K562 (cell line): ENCODE results near the gene MRPL2. TPM values are rescaled to one million over a fixed set of nuclear protein-coding genes. Genes with fewer than 3 reads are reported as not detected.

Experiments
- CAMTA2 ChIP-seq: fragments of 250-450 bp; sonication (Bioruptor Pico); conservative IDR thresholded peaks from 2 replicates; pipeline ENCODE4 v1.5.1; 2022
- CHD4 ChIP-seq: fragments of 200-600 bp; sonication (generic); IDR thresholded peaks from 3 replicates; pipeline ENCODE4 v1.6.1; 2012; ENCODE audit warnings: low read depth, mild to moderate bottlenecking, mixed read lengths, low read length, inconsistent platforms; ENCODE audit not compliant: insufficient read depth, insufficient replicate concordance, poor library complexity, severe bottlenecking
- ELF4 ChIP-seq: fragments of 450-650 bp; formaldehyde crosslinking; IDR thresholded peaks from 2 replicates; pipeline ENCODE4 v1.4.0; 2022; ENCODE audit warnings: missing genetic modification characterization
- FOS ChIP-seq: IDR thresholded peaks from 3 replicates; pipeline ENCODE4 v1.6.1; 2011; ENCODE audit not compliant: insufficient read length; ENCODE audit errors: extremely low read depth
- GTF2E2 ChIP-seq: fragments of 200-800 bp; sonication (Bioruptor generic); IDR thresholded peaks from 2 replicates; pipeline ENCODE4 v1.6.1; 2016; ENCODE audit warnings: missing genetic modification characterization, missing compliant biosample characterization
- HNRNPLL ChIP-seq: fragments of 200-400 bp; formaldehyde crosslinking; IDR thresholded peaks from 2 replicates; pipeline ENCODE4 v1.6.1; 2017; ENCODE audit warnings: low read length, low read depth, mild to moderate bottlenecking; ENCODE audit not compliant: poor library complexity, severe bottlenecking
- KAT7 ChIP-seq: sonication (generic); formaldehyde crosslinking; IDR thresholded peaks from 2 replicates; pipeline ENCODE4 v1.8.0; 2022; ENCODE audit warnings: missing genetic modification reagents, mild to moderate bottlenecking, borderline replicate concordance
- KLF10 ChIP-seq: fragments of 250-450 bp; sonication (Bioruptor Pico); IDR thresholded peaks from 2 replicates; pipeline ENCODE4 v1.6.1; 2021; ENCODE audit warnings: matching md5 sums
- MAFK ChIP-seq: IDR thresholded peaks from 2 replicates; pipeline ENCODE4 v1.6.1; 2011; ENCODE audit warnings: low read length, improper control_type of control experiment
- NFATC3 ChIP-seq: fragments of 450-650 bp; IDR thresholded peaks from 2 replicates; pipeline ENCODE4 v1.6.1; 2017; ENCODE audit warnings: mild to moderate bottlenecking
- PYGO2 ChIP-seq: fragments of 450-650 bp; IDR thresholded peaks from 2 replicates; pipeline ENCODE4 v1.6.1; 2016; ENCODE audit warnings: mild to moderate bottlenecking, missing genetic modification characterization, moderate library complexity, missing compliant biosample characterization
- SRF ChIP-seq, 2 experiments: fragments of 250-450, 450-650 bp in 1 of 2; sonication (Bioruptor Pico) in 1 of 2; sonication (generic) in 1 of 2; formaldehyde crosslinking; IDR thresholded peaks; 2 replicates each; pipeline versions ENCODE4 v1.5.0 to v1.5.1; 2020 to 2022; ENCODE audit warnings: mild to moderate bottlenecking in 1 of 2, missing genetic modification reagents in 1 of 2
- TEAD2 ChIP-seq: fragments of 450-650 bp; IDR thresholded peaks from 2 replicates; pipeline ENCODE4 v1.6.1; 2016; ENCODE audit warnings: missing genetic modification characterization, control low read depth, missing compliant biosample characterization
- ZNF143 ChIP-seq: sonication (generic); formaldehyde crosslinking; IDR thresholded peaks from 2 replicates; pipeline ENCODE4 v1.9.0; 2022; ENCODE audit warnings: mild to moderate bottlenecking, missing genetic modification reagents
- ZNF3 ChIP-seq: fragments of 250-450 bp; sonication (Bioruptor Pico); IDR thresholded peaks from 2 replicates; pipeline ENCODE4 v1.5.0; 2021; ENCODE audit warnings: mild to moderate bottlenecking, moderate library complexity
- ZNF699 ChIP-seq: fragments of 250-450 bp; sonication (Bioruptor Pico); IDR thresholded peaks from 2 replicates; pipeline ENCODE4 v1.8.0; 2021; ENCODE audit warnings: mild to moderate bottlenecking, moderate library complexity; ENCODE audit not compliant: insufficient replicate concordance
- ZNF75A ChIP-seq: fragments of 450-650 bp; formaldehyde crosslinking; IDR thresholded peaks from 2 replicates; pipeline ENCODE4 v1.4.0; 2020; ENCODE audit warnings: mild to moderate bottlenecking
- ZNF766 ChIP-seq: fragments of 200-800 bp; sonication (Bioruptor generic); conservative IDR thresholded peaks from 2 replicates; pipeline ENCODE4 v1.6.1; 2016; ENCODE audit warnings: missing genetic modification characterization, missing compliant biosample characterization
- polyA plus RNA-seq, 8 experiments: library from polyadenylated mRNA; depleted of rRNA in 4 of 8; stranded (reverse) in 5 of 8; unstranded in 3 of 8; fragments of >200 nt; fragmentation: Nextera tagmentation in 2 of 8; fragmentation: Illumina TruSeq in 1 of 8; extraction: Ambion mirVana in 2 of 8; extraction: Trizol in 1 of 8; gene quantifications; 2 replicates each; pipeline versions ENCODE4 v1.2.1 to v1.2.3, GENCODE V29; 2011 to 2014; ENCODE audit warnings: inconsistent platforms in 1 of 8, missing spikeins in 1 of 8
- total RNA-seq, 7 experiments: library from RNA; depleted of rRNA in 6 of 7; stranded (reverse); fragments of >200 nt in 6 of 7; fragmentation: Illumina TruSeq in 2 of 7; extraction: Trizol in 2 of 7; gene quantifications; 2 replicates each; pipeline versions ENCODE4 v1.2.1 to v1.2.3, GENCODE V29; 2011 to 2021; ENCODE audit warnings: low replicate concordance in 1 of 7
- TF ChIP-seq, protein P1 (sequence below): fragments of 450-650 bp; IDR thresholded peaks from 2 replicates; pipeline ENCODE4 v1.6.1; 2017; ENCODE audit warnings: antibody characterized with exemption, mild to moderate bottlenecking
- TF ChIP-seq, protein P2 (sequence below): fragments of 450-650 bp; formaldehyde crosslinking; IDR thresholded peaks from 2 replicates; pipeline ENCODE4 v1.4.0; 2020; ENCODE audit warnings: mild to moderate bottlenecking, moderate library complexity

Gene MRPL2
- total and polyA plus RNA-seq, 9 of the 15 experiments (the other 6 are each of a cell fraction or from before 2014, with no cell fraction given) = 63.1 to 262 (median 121) TPM

DNA sequence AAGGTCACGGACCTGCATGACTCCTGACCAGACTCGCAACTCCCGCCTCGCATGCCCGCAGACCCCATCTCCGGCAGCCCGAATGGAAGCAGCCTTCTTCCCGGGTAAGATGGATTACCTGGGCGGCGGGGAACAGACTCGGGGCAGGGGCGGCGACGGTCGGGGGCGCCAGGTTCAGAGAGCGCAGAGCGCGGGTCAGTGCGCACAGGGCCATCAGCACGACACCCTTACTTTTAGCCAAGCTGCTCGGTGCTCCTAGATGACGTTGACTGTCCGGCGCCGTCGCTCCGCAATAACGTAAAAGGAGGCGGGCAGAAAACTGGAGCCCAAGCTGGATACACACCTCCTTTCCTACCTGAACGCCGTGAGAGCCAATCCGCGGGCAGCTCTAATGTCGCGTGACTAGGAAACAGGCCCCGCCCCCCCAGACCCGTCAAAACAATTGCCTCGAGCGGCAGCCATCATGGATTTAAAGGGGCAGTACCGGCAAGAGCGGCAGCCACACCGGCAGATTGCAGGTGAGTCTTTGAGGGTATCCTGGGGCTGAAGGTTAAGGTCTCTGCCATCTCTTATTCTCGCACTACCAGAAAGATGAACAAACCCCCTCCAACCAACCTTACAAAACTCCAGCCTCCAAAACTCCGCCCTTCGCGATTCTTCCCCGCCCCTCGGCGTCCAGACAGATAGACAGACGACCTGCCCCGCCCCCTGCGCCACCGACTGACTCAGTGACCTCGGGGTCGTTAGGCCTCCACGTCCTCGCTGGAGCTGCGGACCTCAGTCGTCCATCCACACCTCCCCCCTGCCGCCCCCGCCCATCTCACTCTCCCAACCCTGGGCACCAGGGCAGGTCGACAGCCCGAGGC is at the start of gene MRPL2, which contains the start of gene KLC4 (continued):
- TF ChIP-seq PYGO2 (tag) (no peak), MAFK (peak; percentile 8; the same call in 1 of the 2 replicates), GTF2E2 (tag) (peak; percentile 67; the same call in 1 of the 2 replicates), NFATC3 (no peak), ZNF699 (CRISPR knock-in tag) (no peak), HNRNPLL (peak; percentile 74), ZNF766 (no peak), FOS (peak; percentile 47), CAMTA2 (CRISPR knock-in tag) (no peak), CHD4 (no peak), SRF (CRISPR knock-in tag; IDR thresholded peaks at IDR 0.05) (peak in 1 of 2 experiments; percentile 63; a peak in 1 of 4 replicates), ZNF143 (CRISPR knock-in tag) (no peak), ZNF75A (CRISPR knock-in tag) (no peak), ZNF3 (CRISPR knock-in tag) (peak; percentile 88; the same call in 1 of the 2 replicates), TEAD2 (tag) (no peak), ELF4 (CRISPR knock-in tag) (no peak), KLF10 (no peak), KAT7 (peak; percentile 89; the same call in 1 of the 2 replicates)
- TF ChIP-seq, protein P1, sequence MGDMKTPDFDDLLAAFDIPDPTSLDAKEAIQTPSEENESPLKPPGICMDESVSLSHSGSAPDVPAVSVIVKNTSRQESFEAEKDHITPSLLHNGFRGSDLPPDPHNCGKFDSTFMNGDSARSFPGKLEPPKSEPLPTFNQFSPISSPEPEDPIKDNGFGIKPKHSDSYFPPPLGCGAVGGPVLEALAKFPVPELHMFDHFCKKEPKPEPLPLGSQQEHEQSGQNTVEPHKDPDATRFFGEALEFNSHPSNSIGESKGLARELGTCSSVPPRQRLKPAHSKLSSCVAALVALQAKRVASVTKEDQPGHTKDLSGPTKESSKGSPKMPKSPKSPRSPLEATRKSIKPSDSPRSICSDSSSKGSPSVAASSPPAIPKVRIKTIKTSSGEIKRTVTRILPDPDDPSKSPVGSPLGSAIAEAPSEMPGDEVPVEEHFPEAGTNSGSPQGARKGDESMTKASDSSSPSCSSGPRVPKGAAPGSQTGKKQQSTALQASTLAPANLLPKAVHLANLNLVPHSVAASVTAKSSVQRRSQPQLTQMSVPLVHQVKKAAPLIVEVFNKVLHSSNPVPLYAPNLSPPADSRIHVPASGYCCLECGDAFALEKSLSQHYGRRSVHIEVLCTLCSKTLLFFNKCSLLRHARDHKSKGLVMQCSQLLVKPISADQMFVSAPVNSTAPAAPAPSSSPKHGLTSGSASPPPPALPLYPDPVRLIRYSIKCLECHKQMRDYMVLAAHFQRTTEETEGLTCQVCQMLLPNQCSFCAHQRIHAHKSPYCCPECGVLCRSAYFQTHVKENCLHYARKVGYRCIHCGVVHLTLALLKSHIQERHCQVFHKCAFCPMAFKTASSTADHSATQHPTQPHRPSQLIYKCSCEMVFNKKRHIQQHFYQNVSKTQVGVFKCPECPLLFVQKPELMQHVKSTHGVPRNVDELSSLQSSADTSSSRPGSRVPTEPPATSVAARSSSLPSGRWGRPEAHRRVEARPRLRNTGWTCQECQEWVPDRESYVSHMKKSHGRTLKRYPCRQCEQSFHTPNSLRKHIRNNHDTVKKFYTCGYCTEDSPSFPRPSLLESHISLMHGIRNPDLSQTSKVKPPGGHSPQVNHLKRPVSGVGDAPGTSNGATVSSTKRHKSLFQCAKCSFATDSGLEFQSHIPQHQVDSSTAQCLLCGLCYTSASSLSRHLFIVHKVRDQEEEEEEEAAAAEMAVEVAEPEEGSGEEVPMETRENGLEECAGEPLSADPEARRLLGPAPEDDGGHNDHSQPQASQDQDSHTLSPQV = no peak
- TF ChIP-seq, protein P2, sequence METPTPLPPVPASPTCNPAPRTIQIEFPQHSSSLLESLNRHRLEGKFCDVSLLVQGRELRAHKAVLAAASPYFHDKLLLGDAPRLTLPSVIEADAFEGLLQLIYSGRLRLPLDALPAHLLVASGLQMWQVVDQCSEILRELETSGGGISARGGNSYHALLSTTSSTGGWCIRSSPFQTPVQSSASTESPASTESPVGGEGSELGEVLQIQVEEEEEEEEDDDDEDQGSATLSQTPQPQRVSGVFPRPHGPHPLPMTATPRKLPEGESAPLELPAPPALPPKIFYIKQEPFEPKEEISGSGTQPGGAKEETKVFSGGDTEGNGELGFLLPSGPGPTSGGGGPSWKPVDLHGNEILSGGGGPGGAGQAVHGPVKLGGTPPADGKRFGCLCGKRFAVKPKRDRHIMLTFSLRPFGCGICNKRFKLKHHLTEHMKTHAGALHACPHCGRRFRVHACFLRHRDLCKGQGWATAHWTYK (CRISPR knock-in tag) = no peak
